ENCODE results near the gene GET4. TPM values are rescaled to one million over a fixed set of nuclear protein-coding genes. Genes with fewer than 3 reads are reported as not detected.

GET4 gene
- polyA plus RNA-seq, 1 donor (not counting 4 experiments of a cell fraction or from before 2014, with no cell fraction given): 21.1 TPM

DNA sequence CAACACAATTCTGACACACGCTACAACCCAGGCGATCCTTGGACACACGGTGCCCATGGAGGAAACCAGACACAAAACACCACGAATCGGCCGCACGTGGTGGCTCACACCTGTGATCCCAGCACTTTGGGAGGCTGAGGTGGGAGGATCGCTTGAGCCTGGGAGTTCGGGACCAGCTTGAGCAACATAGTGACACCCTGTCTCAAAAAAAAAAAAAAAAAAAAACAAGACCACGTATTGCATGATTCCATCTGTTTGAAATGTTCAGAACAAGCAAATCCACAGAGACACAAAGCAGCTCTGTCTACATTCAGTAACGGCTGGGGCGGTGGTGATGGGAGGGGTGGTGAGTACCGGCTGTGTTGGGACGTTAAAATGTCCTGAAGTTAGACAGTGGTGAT, 53.0 kb downstream of the GET4 start:
- Histone ChIP-seq H3K4me2 (ENCODE audit: control insufficient read depth, extremely low read depth, insufficient read depth, low read depth, low read length) (no peak overlapping the region), H3K9me1 (ENCODE audit: control insufficient read depth, extremely low read depth, insufficient read depth, low read length) (no peaks in the 10 kb centered on the region), H3K9ac (ENCODE audit: control insufficient read depth, extremely low read depth, insufficient read depth, low read length) (no peak overlapping the region), H4K20me1 (ENCODE audit: control insufficient read depth, extremely low read depth, insufficient read depth, low read length) (no peaks in the 10 kb centered on the region), H3K4me1 (ENCODE audit: control insufficient read depth, extremely low read depth, insufficient read depth, low read length) (peaks cover 2% of the 10 kb centered on the region), H3K36me3 (ENCODE audit: control insufficient read depth in 2 of 2, extremely low read depth in 1 of 2, insufficient read depth in 2 of 2, low read length in 2 of 2) (no peaks in the 10 kb centered on the region), H3K79me2 (ENCODE audit: control insufficient read depth, insufficient read depth, low read length) (no peaks in the 10 kb centered on the region), H3K9me3 (ENCODE audit: control insufficient read depth, low read depth, low read length) (no peaks in the 10 kb centered on the region), H3K27me3 (ENCODE audit: control insufficient read depth, extremely low read depth, insufficient read depth, low read length) (no peaks in the 10 kb centered on the region), H3K4me3 (ENCODE audit: control insufficient read depth in 2 of 3, extremely low read depth in 1 of 3, insufficient read depth in 2 of 3, low read depth in 1 of 3, low read length in 3 of 3) (no peak overlapping the region), H2AFZ (ENCODE audit: control insufficient read depth, low read length) (no peak overlapping the region), H3K27ac (ENCODE audit: control insufficient read depth, insufficient read depth, low read length) (no peak overlapping the region)
- FAIRE-seq (no peak), DNase-seq (ENCODE audit: low read depth, low spot score) (no peak)
- TF ChIP-seq CTCF (optimal IDR thresholded peaks at IDR 0.05 in 1 of 3, IDR thresholded peaks at IDR 0.05 in 1 of 3, conservative IDR thresholded peaks at IDR 0.05 in 1 of 3; ENCODE audit: extremely low read depth in 1 of 3, insufficient read depth in 2 of 3, low read length in 3 of 3): no peak
- no peak for TF ChIP-seq EZH2 (IDR thresholded peaks at IDR 0.05; ENCODE audit: low read length)
- dilution Hi-C loops (cut with MboI; ENCODE audit: extremely low pct_ligation_motif_present, low sequenced_read_pairs): no loop called here

DNA sequence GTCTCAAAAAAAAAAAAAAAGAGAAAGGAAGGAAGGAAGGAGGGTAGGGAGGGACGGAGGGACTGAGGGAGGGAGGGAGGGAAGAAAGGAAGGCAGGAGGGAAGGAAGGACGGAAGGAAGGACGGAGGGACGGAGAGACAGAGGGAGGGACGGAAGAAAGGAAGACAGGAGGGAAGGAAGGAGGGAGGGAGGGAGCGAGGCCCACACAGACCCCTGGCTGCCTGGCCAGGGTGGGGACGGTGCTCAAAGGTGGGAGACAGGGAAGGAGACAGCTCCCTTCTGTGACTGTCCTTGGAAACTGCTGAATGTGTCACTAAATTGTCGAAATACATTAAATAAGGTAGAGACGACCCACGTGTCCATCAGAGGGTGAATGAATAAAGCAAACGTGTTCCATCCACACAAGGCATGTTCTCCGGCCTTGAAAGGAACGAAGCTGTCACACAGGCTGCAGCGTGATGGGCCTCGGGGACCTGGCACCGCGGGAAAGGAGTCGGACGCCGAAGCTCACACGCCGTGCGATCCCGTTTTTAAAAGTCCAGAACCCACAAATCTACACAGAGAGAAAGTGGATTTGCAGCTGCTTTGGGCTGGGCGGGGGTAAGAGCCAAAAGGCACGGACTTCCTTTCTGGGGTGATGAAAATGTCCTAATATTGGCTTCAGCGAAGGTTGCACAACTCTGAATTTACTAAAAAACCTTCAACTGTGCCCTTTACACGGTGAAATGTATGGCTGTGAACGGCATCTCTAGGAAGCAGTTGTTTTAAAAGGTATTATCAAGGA, 54.8 kb downstream of the GET4 start:
- Histone ChIP-seq H3K4me1 (ENCODE audit: control insufficient read depth, extremely low read depth, insufficient read depth, low read length) (peaks cover 2% of the 10 kb centered on the region), H3K4me2 (ENCODE audit: control insufficient read depth, extremely low read depth, insufficient read depth, low read depth, low read length) (no peak overlapping the region), H3K27ac (ENCODE audit: control insufficient read depth, insufficient read depth, low read length) (no peak overlapping the region), H4K20me1 (ENCODE audit: control insufficient read depth, extremely low read depth, insufficient read depth, low read length) (no peaks in the 10 kb centered on the region), H3K4me3 (ENCODE audit: control insufficient read depth in 2 of 3, extremely low read depth in 1 of 3, insufficient read depth in 2 of 3, low read depth in 1 of 3, low read length in 3 of 3) (no peak overlapping the region), H2AFZ (ENCODE audit: control insufficient read depth, low read length) (no peak overlapping the region), H3K36me3 (ENCODE audit: control insufficient read depth in 2 of 2, extremely low read depth in 1 of 2, insufficient read depth in 2 of 2, low read length in 2 of 2) (no peaks in the 10 kb centered on the region), H3K9ac (ENCODE audit: control insufficient read depth, extremely low read depth, insufficient read depth, low read length) (no peak overlapping the region), H3K9me1 (ENCODE audit: control insufficient read depth, extremely low read depth, insufficient read depth, low read length) (no peaks in the 10 kb centered on the region), H3K79me2 (ENCODE audit: control insufficient read depth, insufficient read depth, low read length) (no peaks in the 10 kb centered on the region), H3K27me3 (ENCODE audit: control insufficient read depth, extremely low read depth, insufficient read depth, low read length) (no peaks in the 10 kb centered on the region), H3K9me3 (ENCODE audit: control insufficient read depth, low read depth, low read length) (no peaks in the 10 kb centered on the region)
- dilution Hi-C loops (cut with MboI; ENCODE audit: extremely low pct_ligation_motif_present, low sequenced_read_pairs): no loop called here
- FAIRE-seq (no peak), DNase-seq (ENCODE audit: low read depth, low spot score) (no peak)
- TF ChIP-seq CTCF (optimal IDR thresholded peaks at IDR 0.05 in 1 of 3, IDR thresholded peaks at IDR 0.05 in 1 of 3, conservative IDR thresholded peaks at IDR 0.05 in 1 of 3; ENCODE audit: extremely low read depth in 1 of 3, insufficient read depth in 2 of 3, low read length in 3 of 3) (no peak), EZH2 (IDR thresholded peaks at IDR 0.05; ENCODE audit: low read length) (no peak)
